HCT116 (cell line): ENCODE data around the gene HSDL2.
"Not testable (repeated sequence)": the region's sequence is repeated elsewhere in the genome, so short reads cannot be mapped to it uniquely, and the experiment has no call there.

ENCODE experiments used
- CEBPB ChIP-seq: IDR thresholded peaks from 2 replicates; pipeline ENCODE4 v1.6.1; 2012; ENCODE audit warnings: low read depth
- EGR1 ChIP-seq: IDR thresholded peaks from 2 replicates; pipeline ENCODE4 v1.6.1; 2012; ENCODE audit warnings: low read depth
- ELF1 ChIP-seq: IDR thresholded peaks from 2 replicates; pipeline ENCODE4 v1.6.1; 2012; ENCODE audit warnings: low read depth, borderline replicate concordance
- EZH2phosphoT487 ChIP-seq: fragments of 200-600 bp; IDR thresholded peaks from 2 replicates; pipeline ENCODE4 v1.6.1; 2018; ENCODE audit warnings: antibody characterized with exemption, borderline replicate concordance
- JUND ChIP-seq: IDR thresholded peaks from 2 replicates; pipeline ENCODE4 v1.6.1; 2012
- POLR2A ChIP-seq: IDR thresholded peaks from 2 replicates; pipeline ENCODE4 v1.7.0; 2011; ENCODE audit warnings: borderline replicate concordance; ENCODE audit not compliant: insufficient read depth, insufficient read length; ENCODE audit errors: extremely low read depth
- SRF ChIP-seq: IDR thresholded peaks from 2 replicates; pipeline ENCODE4 v1.6.1; 2012; ENCODE audit warnings: low read depth
- ZNF274 ChIP-seq: fragments of 200-500 bp; sonication (Bioruptor generic); IDR thresholded peaks from 2 replicates; pipeline ENCODE4 v1.6.1; 2014; ENCODE audit warnings: mild to moderate bottlenecking, low read depth, low read length, inconsistent platforms
- TF ChIP-seq, protein P1 (sequence below), 3 experiments: fragments of 200-600 bp in 1 of 3; sonication (generic) in 1 of 3; IDR thresholded peaks in 2 of 3; conservative IDR thresholded peaks in 1 of 3; 2 replicates each; pipeline ENCODE4 v1.5.1; 2012 to 2017; ENCODE audit warnings: low read depth in 2 of 3, low read length in 2 of 3, antibody characterized with exemption in 1 of 3, borderline replicate concordance in 1 of 3, control low read depth in 1 of 3, mild to moderate bottlenecking in 1 of 3, mixed read lengths in 1 of 3, mixed run types in 1 of 3, moderate library complexity in 1 of 3; ENCODE audit not compliant: insufficient read depth in 1 of 3
- TF ChIP-seq, protein P2 (sequence below): IDR thresholded peaks from 2 replicates; pipeline ENCODE4 v1.6.1; 2011; ENCODE audit warnings: mild to moderate bottlenecking, low read length, moderate library complexity; ENCODE audit not compliant: insufficient replicate concordance; ENCODE audit errors: extremely low read depth
- TF ChIP-seq, protein P3 (sequence below): IDR thresholded peaks from 2 replicates; pipeline ENCODE4 v1.6.1; 2012; ENCODE audit warnings: low read depth

DNA sequence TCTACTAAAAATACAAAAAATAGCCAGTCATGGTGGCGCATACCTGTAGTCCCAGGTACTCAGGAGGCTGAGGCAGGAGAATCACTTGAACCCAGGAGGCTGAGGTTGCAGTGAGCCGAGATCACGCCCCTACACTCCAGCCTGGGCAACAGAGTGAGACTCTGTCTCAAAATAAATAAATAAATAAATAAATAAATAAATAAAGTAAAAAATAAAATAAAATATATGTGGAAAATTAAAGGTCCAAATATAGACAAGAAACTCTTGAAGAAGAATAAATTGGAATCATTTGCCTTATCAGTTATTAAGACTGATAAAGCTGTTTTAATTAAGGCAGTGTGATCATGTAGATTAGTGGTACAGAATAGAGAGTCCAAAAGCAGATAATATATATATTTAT is 10.0 kb downstream of the HSDL2 start:
- TF ChIP-seq, protein P1, sequence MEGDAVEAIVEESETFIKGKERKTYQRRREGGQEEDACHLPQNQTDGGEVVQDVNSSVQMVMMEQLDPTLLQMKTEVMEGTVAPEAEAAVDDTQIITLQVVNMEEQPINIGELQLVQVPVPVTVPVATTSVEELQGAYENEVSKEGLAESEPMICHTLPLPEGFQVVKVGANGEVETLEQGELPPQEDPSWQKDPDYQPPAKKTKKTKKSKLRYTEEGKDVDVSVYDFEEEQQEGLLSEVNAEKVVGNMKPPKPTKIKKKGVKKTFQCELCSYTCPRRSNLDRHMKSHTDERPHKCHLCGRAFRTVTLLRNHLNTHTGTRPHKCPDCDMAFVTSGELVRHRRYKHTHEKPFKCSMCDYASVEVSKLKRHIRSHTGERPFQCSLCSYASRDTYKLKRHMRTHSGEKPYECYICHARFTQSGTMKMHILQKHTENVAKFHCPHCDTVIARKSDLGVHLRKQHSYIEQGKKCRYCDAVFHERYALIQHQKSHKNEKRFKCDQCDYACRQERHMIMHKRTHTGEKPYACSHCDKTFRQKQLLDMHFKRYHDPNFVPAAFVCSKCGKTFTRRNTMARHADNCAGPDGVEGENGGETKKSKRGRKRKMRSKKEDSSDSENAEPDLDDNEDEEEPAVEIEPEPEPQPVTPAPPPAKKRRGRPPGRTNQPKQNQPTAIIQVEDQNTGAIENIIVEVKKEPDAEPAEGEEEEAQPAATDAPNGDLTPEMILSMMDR (IDR thresholded peaks at IDR 0.05 in 2 of 3, conservative IDR thresholded peaks at IDR 0.05 in 1 of 3; ENCODE audit: borderline replicate concordance in 1 of 3, insufficient read depth in 1 of 3, low read depth in 2 of 3, low read length in 2 of 3): not testable (repeated sequence)
- not testable (repeated sequence) for TF ChIP-seq EGR1, CEBPB, ELF1, POLR2A, SRF, JUND, ZNF274, EZH2phosphoT487
- TF ChIP-seq, protein P2, sequence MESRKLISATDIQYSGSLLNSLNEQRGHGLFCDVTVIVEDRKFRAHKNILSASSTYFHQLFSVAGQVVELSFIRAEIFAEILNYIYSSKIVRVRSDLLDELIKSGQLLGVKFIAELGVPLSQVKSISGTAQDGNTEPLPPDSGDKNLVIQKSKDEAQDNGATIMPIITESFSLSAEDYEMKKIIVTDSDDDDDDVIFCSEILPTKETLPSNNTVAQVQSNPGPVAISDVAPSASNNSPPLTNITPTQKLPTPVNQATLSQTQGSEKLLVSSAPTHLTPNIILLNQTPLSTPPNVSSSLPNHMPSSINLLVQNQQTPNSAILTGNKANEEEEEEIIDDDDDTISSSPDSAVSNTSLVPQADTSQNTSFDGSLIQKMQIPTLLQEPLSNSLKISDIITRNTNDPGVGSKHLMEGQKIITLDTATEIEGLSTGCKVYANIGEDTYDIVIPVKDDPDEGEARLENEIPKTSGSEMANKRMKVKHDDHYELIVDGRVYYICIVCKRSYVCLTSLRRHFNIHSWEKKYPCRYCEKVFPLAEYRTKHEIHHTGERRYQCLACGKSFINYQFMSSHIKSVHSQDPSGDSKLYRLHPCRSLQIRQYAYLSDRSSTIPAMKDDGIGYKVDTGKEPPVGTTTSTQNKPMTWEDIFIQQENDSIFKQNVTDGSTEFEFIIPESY: not testable (repeated sequence)
- TF ChIP-seq, protein P3, sequence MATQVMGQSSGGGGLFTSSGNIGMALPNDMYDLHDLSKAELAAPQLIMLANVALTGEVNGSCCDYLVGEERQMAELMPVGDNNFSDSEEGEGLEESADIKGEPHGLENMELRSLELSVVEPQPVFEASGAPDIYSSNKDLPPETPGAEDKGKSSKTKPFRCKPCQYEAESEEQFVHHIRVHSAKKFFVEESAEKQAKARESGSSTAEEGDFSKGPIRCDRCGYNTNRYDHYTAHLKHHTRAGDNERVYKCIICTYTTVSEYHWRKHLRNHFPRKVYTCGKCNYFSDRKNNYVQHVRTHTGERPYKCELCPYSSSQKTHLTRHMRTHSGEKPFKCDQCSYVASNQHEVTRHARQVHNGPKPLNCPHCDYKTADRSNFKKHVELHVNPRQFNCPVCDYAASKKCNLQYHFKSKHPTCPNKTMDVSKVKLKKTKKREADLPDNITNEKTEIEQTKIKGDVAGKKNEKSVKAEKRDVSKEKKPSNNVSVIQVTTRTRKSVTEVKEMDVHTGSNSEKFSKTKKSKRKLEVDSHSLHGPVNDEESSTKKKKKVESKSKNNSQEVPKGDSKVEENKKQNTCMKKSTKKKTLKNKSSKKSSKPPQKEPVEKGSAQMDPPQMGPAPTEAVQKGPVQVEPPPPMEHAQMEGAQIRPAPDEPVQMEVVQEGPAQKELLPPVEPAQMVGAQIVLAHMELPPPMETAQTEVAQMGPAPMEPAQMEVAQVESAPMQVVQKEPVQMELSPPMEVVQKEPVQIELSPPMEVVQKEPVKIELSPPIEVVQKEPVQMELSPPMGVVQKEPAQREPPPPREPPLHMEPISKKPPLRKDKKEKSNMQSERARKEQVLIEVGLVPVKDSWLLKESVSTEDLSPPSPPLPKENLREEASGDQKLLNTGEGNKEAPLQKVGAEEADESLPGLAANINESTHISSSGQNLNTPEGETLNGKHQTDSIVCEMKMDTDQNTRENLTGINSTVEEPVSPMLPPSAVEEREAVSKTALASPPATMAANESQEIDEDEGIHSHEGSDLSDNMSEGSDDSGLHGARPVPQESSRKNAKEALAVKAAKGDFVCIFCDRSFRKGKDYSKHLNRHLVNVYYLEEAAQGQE: not testable (repeated sequence)
